ENCODE results near the gene DOLK.
A peak's percentile ranks its signal among the peaks of the same experiment; 100 is the strongest.
"Not testable (repeated sequence)": the region's sequence is repeated elsewhere in the genome, so short reads cannot be mapped to it uniquely, and the experiment has no call there.

The DOLK gene

DNA sequence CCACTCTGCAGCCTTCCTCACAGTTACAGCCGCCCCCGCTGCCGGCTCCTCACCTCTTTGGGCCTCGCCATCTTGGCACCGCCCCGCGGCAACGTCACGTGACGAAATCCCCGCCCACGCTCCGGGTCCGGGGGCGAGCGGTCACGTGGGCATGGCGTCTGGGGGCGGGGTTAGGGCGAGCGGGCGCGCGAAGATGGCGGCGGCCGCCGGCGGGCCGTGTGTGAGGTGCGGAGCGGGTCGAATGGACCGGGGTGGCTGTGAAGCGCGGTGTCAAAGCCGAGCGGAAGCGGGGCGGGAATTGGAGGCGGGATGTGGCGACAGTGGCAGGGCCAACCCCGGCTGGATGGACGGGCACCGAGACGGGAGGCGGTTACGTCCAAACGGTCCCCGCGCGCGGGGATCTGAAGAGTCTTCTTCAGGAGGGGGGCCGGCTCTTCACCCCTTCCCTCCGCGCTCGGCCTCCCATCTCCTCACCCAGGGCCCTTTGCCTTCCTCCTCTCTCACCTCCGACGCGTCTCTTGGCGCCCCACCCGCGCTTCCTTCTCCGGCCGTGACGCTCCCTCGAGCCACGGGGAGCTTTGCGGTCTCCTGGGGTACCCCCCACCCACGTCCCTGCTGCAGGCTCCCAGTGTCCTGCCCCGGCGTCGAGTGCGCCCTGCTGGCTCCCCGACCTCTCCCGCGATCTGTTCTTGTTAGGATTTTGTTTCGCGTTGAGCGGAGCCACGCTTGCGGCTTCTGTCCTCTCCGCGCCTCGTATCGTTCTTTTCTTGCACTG, at the start of gene DOLK, which contains the start of gene NUP188:
Gene DOLK (minus strand): TSS at position 77 of the 775 bp plus-strand sequence. CDS start 300 bp downstream, outside the sequence.
Gene NUP188 (plus strand): TSS at position 173 of the 775 bp plus-strand sequence. CDS start 21 bp downstream, at position 194.
- DNase-seq: peak; percentile 98

DNA sequence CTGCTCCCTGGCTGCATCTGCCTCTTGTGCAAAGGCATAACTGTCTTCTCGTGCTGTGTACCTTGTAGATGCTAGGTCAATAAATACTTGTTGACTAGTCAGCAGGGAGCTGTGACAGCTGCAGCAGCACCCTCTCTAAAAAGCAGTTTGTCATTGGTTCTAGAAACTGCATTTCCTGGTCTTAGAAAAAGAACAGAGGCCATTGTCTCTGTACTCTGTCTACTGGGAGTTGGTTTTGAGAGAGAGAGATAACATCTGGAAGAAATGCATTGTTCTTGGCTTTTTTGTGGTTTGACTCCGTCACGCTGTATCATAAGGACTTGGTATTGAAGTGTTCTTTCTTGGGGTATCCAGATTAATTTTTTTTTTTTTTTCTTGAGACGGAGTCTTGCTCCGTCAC, 48.4 kb upstream of the DOLK start:
- DNase-seq: no peak

DNA sequence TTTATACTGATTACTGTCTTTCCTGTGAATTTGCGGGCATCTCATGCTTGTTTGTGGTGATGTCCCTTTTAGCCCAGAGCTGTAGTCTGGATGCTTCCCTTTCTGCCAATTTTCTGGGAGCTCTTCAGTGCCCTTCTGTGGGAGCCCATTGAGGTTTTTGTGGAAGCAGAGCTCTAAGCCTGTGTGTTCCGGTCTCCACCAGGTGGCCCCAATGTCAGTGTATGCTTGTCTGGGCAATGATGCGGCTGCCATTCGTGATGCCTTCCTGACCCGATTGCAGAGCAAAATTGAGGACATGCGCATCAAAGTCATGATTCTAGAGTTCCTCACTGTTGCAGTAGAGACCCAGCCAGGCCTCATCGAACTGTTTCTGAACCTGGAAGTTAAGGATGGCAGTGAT, 45.6 kb upstream of the DOLK start:
- peak; percentile 24 for DNase-seq

DNA sequence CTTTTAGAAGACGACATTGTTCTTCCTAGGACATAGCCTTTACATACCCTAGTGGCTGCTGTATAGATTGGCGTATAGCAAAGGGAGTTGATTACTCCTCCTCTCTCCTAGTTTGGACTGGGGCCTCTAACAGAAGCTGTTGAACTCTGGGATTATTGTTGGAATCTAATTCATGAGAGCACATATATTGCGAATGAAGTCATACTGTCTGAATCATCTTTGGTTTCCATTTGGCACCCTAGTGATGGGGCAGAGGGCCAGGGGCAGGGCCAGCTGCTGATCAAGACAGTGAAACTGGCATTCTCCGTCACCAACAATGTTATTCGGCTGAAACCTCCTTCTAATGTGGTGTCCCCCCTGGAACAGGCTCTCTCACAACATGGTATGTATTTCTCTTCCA, 40.4 kb upstream of the DOLK start:
- peak; percentile 16 for DNase-seq

DNA sequence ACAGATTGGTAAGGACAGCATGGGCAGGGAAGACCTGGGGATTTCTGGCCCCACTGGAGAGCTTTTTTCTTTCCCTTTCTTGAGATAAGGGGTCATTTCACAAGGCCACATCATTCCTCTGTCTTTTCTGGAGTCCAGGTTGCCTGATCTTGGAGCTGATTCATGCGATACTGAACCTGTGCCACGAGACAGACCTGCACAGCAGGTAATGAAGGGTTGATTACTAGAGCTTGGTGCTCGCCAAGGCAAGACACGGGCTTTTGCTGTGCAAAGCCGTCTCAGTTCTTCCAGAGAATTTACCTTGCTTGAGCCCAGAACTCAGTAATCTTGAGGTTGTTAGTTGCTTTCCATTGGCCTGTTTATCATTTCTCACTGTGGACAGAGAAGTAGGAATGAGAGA, 39.3 kb upstream of the DOLK start:
- DNase-seq: no peak

DNA sequence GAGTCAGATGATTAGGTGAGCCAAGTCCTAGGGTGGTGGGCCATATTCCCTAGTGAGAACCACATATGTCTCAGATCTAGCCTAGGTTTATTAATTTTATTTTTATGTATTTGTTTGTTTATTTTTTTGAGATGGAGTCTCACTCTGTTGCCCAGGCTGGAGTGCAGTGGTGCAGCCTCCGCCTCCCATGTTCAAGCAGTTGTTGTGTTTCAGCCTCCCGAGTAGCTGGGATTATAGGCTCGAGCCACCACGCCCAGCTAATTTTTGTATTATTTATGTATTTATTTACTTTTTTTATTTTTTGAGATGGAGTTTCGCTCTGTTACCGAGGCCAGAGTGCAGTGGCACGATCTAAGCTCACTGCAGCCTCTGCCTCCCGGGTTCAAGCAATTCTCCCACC, 36.1 kb upstream of the DOLK start:
- DNase-seq: no peak

DNA sequence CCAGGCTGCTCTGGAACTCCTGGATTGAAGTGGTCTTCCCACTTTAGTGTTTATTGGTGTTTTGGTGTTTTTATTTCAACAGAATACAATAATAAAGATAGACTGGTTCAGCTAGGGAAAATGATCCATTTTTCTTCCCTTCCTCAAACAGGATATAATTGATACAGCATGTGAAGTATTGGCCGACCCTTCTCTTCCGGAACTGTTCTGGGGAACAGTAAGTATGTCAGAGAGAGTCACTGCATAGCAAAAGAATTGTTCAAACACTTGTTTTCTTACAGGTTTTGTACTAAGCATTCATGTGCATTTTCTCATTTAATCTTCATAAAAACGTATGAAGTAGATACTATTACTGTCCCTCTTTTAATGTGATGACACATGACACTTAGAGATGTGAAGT, 31.7 kb upstream of the DOLK start:
- DNase-seq: no peak

DNA sequence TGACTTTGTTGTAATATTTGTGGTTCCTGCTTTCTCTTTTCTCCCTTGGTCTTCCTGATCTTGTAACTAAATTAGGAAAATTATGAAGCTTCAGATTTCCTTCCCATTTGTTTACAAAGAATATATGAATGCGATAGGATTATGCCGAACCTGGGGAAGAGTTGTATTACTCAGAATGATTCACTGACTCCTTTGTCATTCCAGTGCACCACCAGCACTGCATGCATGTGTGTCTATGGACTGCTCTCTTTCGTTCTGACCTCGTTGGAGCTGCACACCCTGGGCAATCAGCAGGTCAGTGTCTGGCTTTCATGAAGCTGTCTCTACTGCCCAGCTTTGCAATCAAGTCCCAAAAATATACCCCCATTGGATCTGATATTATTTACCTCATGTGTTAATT, 25.6 kb upstream of the DOLK start:
- DNase-seq: no peak

DNA sequence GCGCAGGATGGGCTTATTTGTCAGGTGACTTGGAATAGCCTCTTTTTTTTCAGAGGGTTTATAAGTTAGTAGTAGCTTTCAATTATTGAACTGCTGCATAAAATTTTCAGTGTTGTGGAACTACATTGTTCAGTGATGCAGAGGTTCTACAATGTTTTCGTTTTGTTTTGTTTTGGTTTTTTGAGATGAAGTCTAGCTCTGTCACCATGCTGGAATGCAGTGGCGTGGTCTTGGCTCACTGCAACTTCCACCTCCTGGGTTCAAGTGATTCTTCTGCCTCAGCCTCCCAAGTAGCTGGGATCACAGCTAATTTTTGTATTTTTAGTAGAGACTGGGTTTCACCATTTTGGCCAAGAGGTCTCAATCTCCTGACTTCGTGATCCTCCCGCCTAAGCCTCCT, 22.1 kb upstream of the DOLK start:
- DNase-seq: no peak

DNA sequence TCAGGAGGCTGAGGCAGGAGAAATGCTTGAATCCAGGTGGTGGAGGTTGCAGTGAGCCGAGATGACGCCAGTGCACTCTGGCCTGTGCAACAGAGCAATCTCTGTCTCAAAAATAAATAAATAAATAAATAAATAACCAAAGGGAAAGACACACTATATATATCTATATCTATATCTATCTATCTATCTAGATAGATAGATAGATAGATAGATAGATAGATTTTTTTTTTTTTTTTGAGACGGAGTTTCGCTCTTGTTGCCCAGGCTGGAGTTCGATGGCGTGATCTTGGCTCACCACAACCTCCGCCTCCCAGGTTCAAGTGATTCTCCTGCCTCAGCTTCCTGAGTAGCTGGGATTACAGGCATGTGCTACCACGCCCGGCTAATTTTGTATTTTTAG, 14.0 kb upstream of the DOLK start:
- DNase-seq: not testable (repeated sequence)

DNA sequence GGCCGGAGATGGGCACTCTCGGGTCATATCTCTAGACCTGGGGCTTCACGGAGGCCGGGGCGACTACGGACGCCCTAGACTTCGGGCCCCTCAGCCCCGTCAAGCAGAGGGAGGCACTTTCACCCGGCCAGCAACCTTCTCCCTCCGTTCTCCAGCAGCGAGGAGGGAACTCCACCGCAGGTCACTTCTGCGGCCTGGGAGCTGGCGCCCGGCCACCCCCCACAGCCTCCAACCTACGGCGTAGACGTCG, 201 bp downstream of the DOLK start:
- no peak for DNase-seq

DNA sequence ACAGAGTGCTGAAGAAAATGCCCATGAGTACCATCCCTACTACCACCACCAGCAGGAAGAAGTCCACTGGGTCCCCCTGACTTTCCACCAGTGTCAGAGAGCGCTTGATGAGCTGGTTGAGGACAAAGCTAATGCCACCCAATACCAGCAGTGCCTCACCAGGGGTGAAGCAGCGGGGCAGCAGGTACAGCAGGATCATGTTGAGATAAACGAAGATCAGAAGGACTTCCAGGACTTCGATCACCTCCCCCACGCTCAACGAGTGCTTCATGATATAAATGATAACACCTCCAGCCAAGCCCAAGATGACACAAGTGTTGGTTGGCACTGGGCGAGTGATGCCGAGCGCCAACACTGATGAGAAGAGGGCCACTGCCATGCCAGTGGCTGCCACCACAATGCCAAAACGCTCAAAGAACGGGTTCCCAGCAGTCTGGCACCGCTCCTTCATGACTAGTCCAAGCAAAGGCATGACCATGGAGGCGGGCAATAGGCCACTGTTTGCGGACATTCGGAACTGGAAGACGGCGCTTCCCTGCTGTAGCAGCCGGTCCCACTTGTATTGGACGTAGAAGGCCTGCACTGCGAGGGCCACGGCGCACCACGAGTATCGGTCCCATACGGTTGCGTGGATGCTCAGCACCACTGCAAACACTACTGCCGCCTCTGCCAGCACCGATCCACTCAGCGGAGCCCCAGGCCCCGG, 679 bp downstream of the DOLK start:
- no peak for DNase-seq

DNA sequence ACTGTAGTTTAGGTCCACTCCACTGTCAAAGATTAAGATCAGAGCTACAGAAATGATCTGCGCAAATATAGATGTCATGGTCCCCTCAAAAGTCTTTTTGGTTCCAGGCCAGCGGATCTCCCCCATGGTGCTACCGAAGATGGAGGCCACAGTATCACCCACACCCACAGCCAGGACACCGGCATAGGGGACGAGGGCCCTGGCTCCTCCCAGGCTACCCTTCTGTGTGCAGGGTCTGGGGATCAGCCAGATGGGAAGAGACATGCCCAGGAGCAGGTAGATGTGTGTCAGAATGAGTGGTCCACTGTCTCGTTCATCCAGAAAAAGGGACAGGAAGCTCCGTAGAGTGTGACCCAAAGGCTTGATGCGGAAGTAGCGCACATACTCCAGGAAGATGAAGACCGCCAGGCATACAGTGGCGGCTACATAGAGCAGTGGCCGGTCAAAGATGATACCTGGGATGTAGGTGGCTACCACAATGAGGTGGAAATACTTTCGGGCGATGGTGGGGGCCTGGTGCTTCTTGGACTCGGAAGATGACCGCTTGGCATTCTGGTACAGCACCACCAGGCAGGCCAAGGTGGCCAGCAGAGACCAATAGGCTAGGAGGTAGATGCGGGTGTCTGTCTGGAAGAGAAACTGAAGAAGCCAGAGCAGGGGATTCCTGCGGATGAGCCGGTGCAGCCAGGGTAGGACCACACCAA, 1.5 kb downstream of the DOLK start:
- DNase-seq: no peak

DNA sequence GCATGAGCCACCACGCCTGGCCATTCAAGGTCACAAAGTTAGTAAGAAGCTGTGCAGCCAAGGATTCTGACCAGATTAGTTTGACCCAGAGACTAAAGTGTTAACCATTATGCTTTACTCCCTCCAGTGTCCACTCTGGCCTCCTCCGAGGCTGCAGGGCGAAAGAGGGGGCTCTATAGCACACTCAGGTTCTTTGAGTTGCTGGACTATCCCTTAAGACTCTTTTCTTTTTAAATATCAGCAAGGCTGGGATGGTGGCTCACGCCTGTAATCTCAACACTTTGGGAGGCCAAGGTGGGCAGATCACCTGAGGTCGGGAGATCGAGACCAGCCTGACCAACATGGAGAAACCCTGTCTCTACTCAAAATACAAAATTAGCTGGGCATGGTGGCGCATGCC, 2.4 kb downstream of the DOLK start:
- not testable (repeated sequence) for DNase-seq

DNA sequence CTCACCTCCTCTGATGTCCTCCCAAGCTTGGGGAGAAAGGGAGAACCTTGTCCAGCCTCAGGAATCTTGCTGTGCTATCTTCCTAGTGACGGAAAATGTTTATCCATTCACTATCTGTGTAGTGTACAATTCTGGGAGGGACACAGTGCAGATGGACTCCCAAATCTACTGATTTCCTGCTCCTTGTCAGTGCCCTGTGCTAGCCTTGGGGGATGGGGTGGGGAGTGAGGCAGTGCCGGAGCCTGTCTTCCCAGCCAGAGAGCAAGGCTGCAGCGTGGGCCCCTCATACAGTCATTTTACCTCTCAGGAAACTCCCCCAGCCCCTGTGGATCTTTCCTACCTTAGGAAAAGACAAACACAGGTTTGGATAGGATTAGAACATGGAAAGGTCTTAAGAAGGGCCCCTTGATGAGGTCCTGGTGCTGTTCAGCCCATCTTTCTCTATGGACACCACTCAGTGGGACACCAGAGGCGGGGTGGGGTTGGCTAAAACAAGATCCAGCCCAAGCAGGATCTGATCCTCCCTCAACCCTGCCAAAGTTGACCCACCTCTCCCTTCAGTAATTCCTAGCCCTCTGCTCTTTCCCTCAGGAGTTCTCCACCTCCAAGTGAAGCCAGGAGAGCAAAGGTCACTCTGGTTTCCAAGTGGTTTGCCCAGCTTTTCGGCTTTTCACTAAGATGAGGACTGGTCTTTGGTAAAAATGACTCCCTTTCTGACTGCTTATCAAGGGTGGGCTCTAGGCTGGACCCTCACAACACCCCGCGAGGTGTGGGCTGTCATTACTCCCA, 3.4 kb downstream of the DOLK start:
- no peak for DNase-seq

DNA sequence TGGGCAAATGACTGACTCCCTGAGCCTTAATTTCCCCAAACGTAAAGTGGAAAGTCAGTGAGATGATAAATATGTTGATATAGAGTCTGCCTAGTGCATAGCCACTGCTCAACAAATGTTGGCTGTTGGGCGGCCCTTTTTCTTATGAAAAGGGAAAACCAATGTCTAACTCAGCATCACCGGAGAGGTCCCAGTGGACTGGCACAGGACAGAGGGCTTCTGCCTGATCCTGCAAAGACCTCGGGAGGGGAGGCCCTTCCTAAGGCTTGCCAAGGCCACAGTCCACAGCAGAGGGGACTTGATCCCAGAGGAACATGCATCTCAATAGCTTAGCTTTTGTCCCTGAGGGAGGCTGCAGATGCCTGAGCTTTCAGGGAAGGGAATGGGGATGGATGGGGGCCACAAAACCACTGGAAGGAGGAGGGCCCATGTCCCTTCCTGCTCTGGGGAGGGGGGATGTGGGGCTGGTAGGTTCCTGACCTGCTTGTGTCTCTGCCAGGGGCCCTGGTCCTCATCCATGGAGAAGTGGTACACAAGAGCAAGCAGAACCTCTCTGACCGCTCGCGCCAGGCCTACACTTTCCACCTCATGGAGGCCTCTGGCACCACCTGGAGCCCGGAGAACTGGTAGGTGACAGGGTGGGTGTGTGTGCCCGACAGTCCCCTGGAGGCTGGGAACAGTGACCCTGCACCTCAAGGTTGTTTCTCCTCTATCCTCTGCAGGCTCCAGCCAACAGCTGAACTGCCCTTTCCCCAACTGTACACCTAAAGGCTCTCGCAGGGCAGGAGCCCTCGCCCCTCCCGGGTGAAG, 6.3 kb downstream of the DOLK start:
- DNase-seq: no peak

DNA sequence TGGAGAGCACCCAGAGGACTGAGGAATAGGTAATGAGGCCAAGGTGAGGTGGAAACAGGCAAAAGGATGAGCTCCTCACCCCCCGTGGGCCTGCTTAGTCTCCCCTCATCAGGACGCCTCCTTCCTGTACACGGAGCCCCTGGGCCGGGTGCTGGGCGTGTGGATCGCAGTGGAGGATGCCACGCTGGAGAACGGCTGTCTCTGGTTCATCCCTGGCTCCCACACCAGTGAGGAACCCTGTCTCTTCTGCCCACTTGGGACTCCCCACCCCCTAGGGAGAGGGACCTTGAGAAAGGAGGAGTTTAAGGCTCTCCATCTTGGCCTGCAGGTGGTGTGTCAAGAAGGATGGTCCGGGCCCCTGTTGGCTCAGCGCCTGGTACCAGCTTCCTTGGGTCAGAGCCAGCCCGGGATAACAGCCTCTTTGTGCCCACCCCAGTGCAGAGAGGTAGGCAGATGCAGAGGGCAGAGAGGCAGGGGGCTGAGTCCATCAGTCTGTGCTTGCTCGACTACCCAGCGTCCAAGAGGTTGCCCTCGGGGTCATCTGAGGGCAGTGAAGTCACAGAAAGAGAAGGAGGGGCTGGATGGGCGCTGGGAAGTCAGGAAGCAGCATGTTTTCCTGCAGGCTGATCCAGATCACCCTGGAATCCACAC, 7.0 kb downstream of the DOLK start:
- DNase-seq: no peak

DNA sequence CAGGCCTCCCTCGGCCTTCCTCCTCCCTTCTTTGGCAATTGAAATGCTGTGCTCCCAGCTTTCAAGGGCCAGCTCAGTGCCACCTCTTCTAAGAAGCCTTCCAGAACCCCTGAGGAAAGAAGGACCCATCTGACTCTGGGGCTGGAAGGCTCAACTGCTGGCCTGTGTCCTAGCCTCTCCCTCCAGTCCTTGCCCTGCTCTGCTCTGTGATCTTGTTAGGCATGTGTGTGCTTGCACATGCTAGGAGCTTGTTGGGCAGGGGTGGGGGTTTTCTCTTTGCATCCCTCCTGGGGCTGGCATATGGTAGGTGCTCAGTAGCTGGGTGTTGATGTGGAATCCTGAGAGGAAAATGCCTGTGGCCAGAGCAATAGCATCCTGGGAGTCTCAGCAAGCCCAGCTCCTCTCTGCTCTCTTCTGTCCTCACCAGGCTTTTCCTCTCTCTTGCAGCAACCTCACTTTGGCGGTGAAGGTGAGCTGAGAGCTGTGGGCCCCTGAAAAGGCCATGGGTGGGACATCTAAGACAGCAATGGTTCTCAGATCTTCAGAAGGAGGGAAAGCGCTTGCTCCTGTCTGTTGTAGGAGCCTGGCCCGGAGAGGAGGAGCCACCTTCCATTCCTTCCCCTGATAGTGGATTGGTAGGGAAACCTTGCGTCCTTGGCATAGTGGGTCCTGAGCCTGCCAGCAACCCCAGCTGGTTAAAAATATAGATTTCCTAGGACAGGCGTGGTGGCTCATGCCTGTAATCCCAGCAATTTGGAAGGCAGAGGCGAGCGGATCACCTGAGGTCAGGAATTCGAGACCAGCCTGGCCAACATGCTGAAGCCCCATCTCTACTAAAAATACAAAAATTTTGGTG, 9.9 kb downstream of the DOLK start:
- no peak for DNase-seq

DNA sequence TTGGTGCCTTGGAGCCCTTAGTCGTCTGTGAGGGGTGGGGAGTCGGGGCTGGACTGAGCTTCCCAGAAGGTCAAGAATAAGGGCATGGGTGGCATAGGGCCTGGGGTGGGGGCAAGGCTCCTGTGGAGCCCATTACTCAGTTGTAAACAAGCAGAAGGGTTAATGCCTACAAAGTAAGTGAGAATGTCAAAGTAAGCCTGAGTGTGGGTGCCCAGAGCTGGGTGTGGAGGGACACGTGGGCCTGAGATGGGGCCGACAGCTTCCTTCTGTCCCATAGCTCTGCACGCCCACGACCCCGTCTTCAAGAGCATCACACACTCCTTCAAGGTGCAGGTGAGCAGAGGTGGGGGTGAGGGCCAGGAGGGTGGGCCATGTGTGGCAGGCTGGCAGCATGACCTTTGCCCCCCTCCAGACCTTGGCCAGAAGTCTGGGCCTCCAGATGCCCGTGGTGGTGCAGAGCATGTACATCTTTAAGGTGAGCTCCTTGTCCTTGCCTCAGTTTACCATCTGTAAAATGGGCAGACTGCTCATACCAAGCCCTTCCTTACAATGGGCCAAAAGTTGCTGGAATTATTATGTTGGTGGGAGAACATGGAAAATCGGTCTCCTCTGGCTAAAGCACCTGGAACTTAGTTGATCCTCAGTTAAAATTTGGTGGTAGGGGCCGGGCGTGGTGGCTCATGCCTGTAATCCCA, 11.1 kb downstream of the DOLK start:
- DNase-seq: no peak

DNA sequence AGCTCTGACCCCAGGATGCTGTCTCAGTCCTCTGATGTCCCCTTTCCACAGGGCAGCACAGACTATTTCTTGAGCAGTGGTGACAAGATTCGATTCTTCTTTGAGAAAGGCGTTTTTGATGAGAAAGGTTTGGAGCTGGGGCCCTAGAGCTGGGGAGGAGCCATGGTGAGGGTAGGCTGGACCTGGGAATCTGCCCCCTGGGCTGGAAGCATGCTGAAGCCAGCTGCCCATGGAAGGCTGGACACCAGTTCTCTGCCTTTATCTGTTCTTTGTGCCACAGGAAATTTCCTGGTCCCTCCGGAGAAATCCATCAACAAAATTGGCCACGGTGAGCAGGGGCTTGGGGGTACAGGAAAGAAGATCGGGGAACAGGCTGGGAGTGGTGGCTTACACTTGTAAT, 13.7 kb downstream of the DOLK start:
- DNase-seq: no peak
